ENCODE data around the gene KRT80. TPM values are rescaled to one million over a fixed set of nuclear protein-coding genes. Genes with fewer than 3 reads are reported as not detected.

The KRT80 gene
- total RNA-seq, 1 donor from 2014 or later = not detected

DNA sequence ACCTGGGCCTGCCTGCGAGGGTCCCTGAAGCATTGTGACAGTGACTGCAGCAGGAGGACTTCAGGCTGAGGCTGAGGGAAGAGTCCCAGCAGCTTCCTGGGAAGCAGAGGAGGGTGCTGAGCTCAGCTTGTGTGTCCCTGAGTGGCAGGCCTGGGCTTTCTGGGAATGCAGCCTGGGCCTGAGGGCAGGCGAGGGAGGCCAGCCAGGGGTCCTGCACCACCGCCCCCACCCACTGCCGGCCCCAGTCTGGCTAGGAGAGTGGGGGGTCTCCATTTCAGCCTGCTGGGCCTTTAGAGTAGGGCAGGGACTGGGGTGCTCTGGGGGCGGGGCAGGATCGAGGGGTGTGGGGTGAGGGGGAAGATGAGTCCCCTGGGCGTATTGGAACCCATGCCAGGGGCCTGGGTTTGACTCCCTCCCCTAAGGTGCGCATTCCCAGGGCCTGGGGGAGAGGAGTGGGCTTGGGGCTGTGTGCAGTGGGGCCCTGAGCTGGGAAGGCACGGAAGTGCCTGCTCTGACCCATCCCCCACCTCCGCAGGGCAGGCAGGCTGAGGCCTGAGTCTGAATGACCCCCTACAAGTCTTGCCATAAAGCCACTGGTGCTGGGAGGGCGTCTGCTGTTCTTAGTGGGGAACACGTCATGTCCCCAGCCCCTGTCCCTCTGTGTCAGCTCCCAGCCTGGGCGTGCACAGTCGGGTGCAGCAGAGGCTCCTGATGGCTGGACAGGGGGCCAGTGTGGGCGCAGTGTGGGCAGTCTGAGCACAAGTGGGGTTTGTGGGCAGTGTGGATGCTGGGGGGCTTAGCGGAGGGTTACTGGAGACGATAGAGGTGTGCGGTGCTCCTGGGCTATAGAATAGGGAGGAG, 46.4 kb downstream of the KRT80 start:
- Mint-ChIP-seq H3K4me1 (ENCODE audit: low read depth, unreplicated experiment) (no peaks in the 10 kb centered on the region), H3K9me3 (ENCODE audit: unreplicated experiment) (no peaks in the 10 kb centered on the region), H3K4me3 (ENCODE audit: unreplicated experiment) (no peak overlapping the region), H3K27ac (ENCODE audit: unreplicated experiment) (no peak overlapping the region), H3K27me3 (ENCODE audit: unreplicated experiment) (peaks cover 12% of the 10 kb centered on the region), H3K36me3 (ENCODE audit: unreplicated experiment) (no peaks in the 10 kb centered on the region)
- TF ChIP-seq CTCF (IDR thresholded peaks at IDR 0.05; ENCODE audit: partially characterized antibody, unreplicated experiment) = no peak
- DNase-seq = no peak

GRCh38 chr12:52144512-52145227, 47.1 kb downstream of the KRT80 start:
- Mint-ChIP-seq H3K9me3 (ENCODE audit: unreplicated experiment) (no peaks in the 10 kb centered on the region), H3K4me3 (ENCODE audit: unreplicated experiment) (no peak overlapping the region), H3K36me3 (ENCODE audit: unreplicated experiment) (no peaks in the 10 kb centered on the region), H3K4me1 (ENCODE audit: low read depth, unreplicated experiment) (no peaks in the 10 kb centered on the region), H3K27ac (ENCODE audit: unreplicated experiment) (no peak overlapping the region), H3K27me3 (ENCODE audit: unreplicated experiment) (peaks cover 10% of the 10 kb centered on the region)
- TF ChIP-seq CTCF (IDR thresholded peaks at IDR 0.05; ENCODE audit: partially characterized antibody, unreplicated experiment) = no peak
- DNase-seq = no peak

- Mint-ChIP-seq H3K4me3 (ENCODE audit: unreplicated experiment) (no peak overlapping the region), H3K9me3 (ENCODE audit: unreplicated experiment) (peaks cover 2% of the 10 kb centered on the region), H3K27ac (ENCODE audit: unreplicated experiment) (no peak overlapping the region), H3K36me3 (ENCODE audit: unreplicated experiment) (no peaks in the 10 kb centered on the region), H3K27me3 (ENCODE audit: unreplicated experiment) (peaks cover 7% of the 10 kb centered on the region), H3K4me1 (ENCODE audit: low read depth, unreplicated experiment) (no peaks in the 10 kb centered on the region)
- DNase-seq = no peak
- no peak for TF ChIP-seq CTCF (IDR thresholded peaks at IDR 0.05; ENCODE audit: partially characterized antibody, unreplicated experiment)
These were observed 49.4 kb downstream of the KRT80 start for GRCh38 chr12:52142431-52142830.

DNA sequence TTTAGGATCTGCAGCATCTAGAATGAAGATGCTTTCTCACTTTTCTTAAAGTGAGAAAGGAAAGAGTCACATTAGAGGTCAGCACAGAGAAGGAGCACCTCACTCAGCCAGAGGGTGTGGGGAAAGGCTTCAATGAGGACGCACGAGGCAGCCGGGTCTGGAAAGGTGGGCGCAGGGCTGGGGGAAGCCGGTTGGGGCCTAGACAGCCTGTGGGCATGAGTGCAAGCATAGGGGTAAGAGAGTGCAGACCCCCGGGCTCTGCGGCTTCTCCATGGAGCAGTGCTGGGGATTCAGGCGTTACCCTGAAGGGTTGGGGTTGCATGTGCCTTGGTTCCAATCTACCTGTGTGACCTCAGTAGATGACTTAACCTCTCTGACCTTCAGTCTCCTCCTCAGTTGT, 49.9 kb downstream of the KRT80 start:
- Mint-ChIP-seq H3K4me3 (ENCODE audit: unreplicated experiment) (no peak overlapping the region), H3K9me3 (ENCODE audit: unreplicated experiment) (peaks cover 2% of the 10 kb centered on the region), H3K36me3 (ENCODE audit: unreplicated experiment) (no peaks in the 10 kb centered on the region), H3K27ac (ENCODE audit: unreplicated experiment) (no peak overlapping the region), H3K27me3 (ENCODE audit: unreplicated experiment) (peaks cover 7% of the 10 kb centered on the region), H3K4me1 (ENCODE audit: low read depth, unreplicated experiment) (no peaks in the 10 kb centered on the region)
- TF ChIP-seq CTCF (IDR thresholded peaks at IDR 0.05; ENCODE audit: partially characterized antibody, unreplicated experiment) = no peak
- DNase-seq = no peak

DNA sequence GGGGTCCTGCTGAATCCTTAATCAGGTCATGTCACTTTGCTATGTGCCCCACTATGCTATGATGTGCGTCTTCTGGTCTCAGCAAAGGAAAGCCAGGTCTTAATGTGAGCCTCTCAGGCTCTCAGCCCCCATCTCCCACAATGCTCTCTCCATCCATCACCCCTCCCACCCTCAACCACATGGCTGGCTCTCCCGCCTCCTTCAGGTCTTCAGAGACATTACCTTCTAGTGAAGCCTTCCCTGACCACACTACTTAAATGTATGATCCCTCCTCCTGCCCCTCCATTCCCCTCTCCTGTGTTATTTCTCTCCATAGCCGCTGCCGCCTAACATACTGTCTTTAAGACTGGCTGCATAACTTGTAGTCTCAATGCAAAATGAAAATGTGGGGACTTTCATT, 50.5 kb downstream of the KRT80 start:
- Mint-ChIP-seq H3K9me3 (ENCODE audit: unreplicated experiment) (peaks cover 2% of the 10 kb centered on the region), H3K4me1 (ENCODE audit: low read depth, unreplicated experiment) (no peaks in the 10 kb centered on the region), H3K4me3 (ENCODE audit: unreplicated experiment) (no peak overlapping the region), H3K27ac (ENCODE audit: unreplicated experiment) (no peak overlapping the region), H3K36me3 (ENCODE audit: unreplicated experiment) (no peaks in the 10 kb centered on the region), H3K27me3 (ENCODE audit: unreplicated experiment) (peaks cover 7% of the 10 kb centered on the region)
- DNase-seq = no peak
- no peak for TF ChIP-seq CTCF (IDR thresholded peaks at IDR 0.05; ENCODE audit: partially characterized antibody, unreplicated experiment)
